SK-N-SH treated with all-trans-retinoic acid at 6 μM for 48 hours (cell line): Measurements from ENCODE around the gene ULBP3.
"Not testable (repeated sequence)": the region's sequence is repeated elsewhere in the genome, so short reads cannot be mapped to it uniquely, and the experiment has no call there.

Source experiments
- ARNTL ChIP-seq: fragments of 450-650 bp; formaldehyde crosslinking; IDR thresholded peaks from 2 replicates; pipeline ENCODE4 v1.5.0; 2020; ENCODE audit warnings: low read depth, mild to moderate bottlenecking, moderate library complexity, borderline replicate concordance
- BACH2 ChIP-seq: fragments of 250-450 bp; sonication (Bioruptor Pico); IDR thresholded peaks from 2 replicates; pipeline ENCODE4 v1.9.0; 2021; ENCODE audit warnings: mild to moderate bottlenecking, borderline replicate concordance

GRCh38 chr6:150017186-150017521 is 51.8 kb downstream of the ULBP3 start:
- not testable (repeated sequence) for TF ChIP-seq ARNTL, BACH2 (CRISPR knock-in tag)
